Occipital lobe (tissue), 2 donors: Measurements from ENCODE around the gene CALN1. TPM values are rescaled to one million over a fixed set of nuclear protein-coding genes. Genes with fewer than 3 reads are reported as not detected.
A peak's percentile ranks its signal among the peaks of the same experiment; 100 is the strongest.
"Not testable (repeated sequence)": the region's sequence is repeated elsewhere in the genome, so short reads cannot be mapped to it uniquely, and the experiment has no call there.

Experiments
- DNase-seq: peaks from one replicate; lab custom pipeline; 2025; lab: John Stamatoyannopoulos, UW
- total RNA-seq: library from RNA; depleted of rRNA; stranded (reverse); fragments of >200 nt; gene quantifications from one replicate; pipeline ENCODE4 v1.2.3, GENCODE V29; 2014

CALN1 gene
- total RNA-seq, 1 donor from 2014 or later = 45.5 TPM

GRCh38 chr7:72098807-72099580, 313.1 kb downstream of the CALN1 start:
- DNase-seq = no peak

- no peak for DNase-seq
Observed at GRCh38 chr7:72097226-72097625, 314.9 kb downstream of the CALN1 start.

GRCh38 chr7:72092769-72093168, 319.4 kb downstream of the CALN1 start:
- DNase-seq = no peak

GRCh38 chr7:72087926-72088325, 324.2 kb downstream of the CALN1 start:
- no peak for DNase-seq

- no peak for DNase-seq
Observed at GRCh38 chr7:72080865-72081510, 331.1 kb downstream of the CALN1 start.

- DNase-seq = no peak
Observed at GRCh38 chr7:72080341-72080766, 331.8 kb downstream of the CALN1 start.

- no peak for DNase-seq
Observed at GRCh38 chr7:72078856-72079255, 333.3 kb downstream of the CALN1 start.

GRCh38 chr7:72078301-72078700, 333.8 kb downstream of the CALN1 start:
- no peak for DNase-seq

GRCh38 chr7:72077786-72078185, 334.4 kb downstream of the CALN1 start:
- DNase-seq = no peak

- DNase-seq = no peak
Observed at GRCh38 chr7:72072901-72073300, 339.2 kb downstream of the CALN1 start.

GRCh38 chr7:72069263-72069662, 342.9 kb downstream of the CALN1 start:
- DNase-seq = no peak

GRCh38 chr7:72065764-72066163, 346.4 kb downstream of the CALN1 start:
- DNase-seq = not testable (repeated sequence)

- DNase-seq = no peak
Observed at GRCh38 chr7:72064916-72065315, 347.2 kb downstream of the CALN1 start.

- DNase-seq = no peak
Observed at GRCh38 chr7:72063330-72063729, 348.8 kb downstream of the CALN1 start.

GRCh38 chr7:72062666-72063065, 349.5 kb downstream of the CALN1 start:
- DNase-seq = no peak

GRCh38 chr7:72059925-72060324, 352.2 kb downstream of the CALN1 start:
- DNase-seq = no peak

- DNase-seq = no peak
Observed at GRCh38 chr7:72058579-72058978, 353.6 kb downstream of the CALN1 start.

GRCh38 chr7:72057796-72058195, 354.3 kb downstream of the CALN1 start:
- DNase-seq = no peak

GRCh38 chr7:72057231-72057630, 354.9 kb downstream of the CALN1 start:
- no peak for DNase-seq

- no peak for DNase-seq
Observed at GRCh38 chr7:72055426-72055825, 356.7 kb downstream of the CALN1 start.

- no peak for DNase-seq
Observed at GRCh38 chr7:72053292-72053691, 358.8 kb downstream of the CALN1 start.

- DNase-seq = no peak
Observed at GRCh38 chr7:72048420-72048819, 363.7 kb downstream of the CALN1 start.

- DNase-seq = peak; percentile 8
Observed at GRCh38 chr7:72042855-72043254, 369.3 kb downstream of the CALN1 start.
